GM12875 (cell line): ENCODE results near the gene CDK14.

Source experiments
- H3K4me3 ChIP-seq: one replicate; pipeline ENCODE4 v1.5.1; 2011; ENCODE audit warnings: low read depth, low read length, control low read depth
- TF ChIP-seq, protein P1 (sequence below): IDR thresholded peaks from 2 replicates; pipeline ENCODE4 v1.5.1; 2011; ENCODE audit warnings: low read depth, mild to moderate bottlenecking, control low read depth, inconsistent platforms, low read length, moderate library complexity, borderline replicate concordance; ENCODE audit not compliant: insufficient read depth

Gene CDK14

GRCh38 chr7:90951986-90952954 lies 356.1 kb downstream of the CDK14 start:
- TF ChIP-seq, protein P1, sequence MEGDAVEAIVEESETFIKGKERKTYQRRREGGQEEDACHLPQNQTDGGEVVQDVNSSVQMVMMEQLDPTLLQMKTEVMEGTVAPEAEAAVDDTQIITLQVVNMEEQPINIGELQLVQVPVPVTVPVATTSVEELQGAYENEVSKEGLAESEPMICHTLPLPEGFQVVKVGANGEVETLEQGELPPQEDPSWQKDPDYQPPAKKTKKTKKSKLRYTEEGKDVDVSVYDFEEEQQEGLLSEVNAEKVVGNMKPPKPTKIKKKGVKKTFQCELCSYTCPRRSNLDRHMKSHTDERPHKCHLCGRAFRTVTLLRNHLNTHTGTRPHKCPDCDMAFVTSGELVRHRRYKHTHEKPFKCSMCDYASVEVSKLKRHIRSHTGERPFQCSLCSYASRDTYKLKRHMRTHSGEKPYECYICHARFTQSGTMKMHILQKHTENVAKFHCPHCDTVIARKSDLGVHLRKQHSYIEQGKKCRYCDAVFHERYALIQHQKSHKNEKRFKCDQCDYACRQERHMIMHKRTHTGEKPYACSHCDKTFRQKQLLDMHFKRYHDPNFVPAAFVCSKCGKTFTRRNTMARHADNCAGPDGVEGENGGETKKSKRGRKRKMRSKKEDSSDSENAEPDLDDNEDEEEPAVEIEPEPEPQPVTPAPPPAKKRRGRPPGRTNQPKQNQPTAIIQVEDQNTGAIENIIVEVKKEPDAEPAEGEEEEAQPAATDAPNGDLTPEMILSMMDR, result no peak
- no peak overlapping the region for H3K4me3 ChIP-seq

GRCh38 chr7:90955641-90956207 lies 359.6 kb downstream of the CDK14 start:
- H3K4me3 ChIP-seq, result no peak overlapping the region
- TF ChIP-seq, protein P1, result no peak

- TF ChIP-seq, protein P1, result no peak
- no peak overlapping the region for H3K4me3 ChIP-seq
Measured at GRCh38 chr7:90957883-90958282, 361.8 kb downstream of the CDK14 start.

GRCh38 chr7:90958647-90959046 lies 362.5 kb downstream of the CDK14 start:
- H3K4me3 ChIP-seq, result no peak overlapping the region
- TF ChIP-seq, protein P1, result no peak

DNA sequence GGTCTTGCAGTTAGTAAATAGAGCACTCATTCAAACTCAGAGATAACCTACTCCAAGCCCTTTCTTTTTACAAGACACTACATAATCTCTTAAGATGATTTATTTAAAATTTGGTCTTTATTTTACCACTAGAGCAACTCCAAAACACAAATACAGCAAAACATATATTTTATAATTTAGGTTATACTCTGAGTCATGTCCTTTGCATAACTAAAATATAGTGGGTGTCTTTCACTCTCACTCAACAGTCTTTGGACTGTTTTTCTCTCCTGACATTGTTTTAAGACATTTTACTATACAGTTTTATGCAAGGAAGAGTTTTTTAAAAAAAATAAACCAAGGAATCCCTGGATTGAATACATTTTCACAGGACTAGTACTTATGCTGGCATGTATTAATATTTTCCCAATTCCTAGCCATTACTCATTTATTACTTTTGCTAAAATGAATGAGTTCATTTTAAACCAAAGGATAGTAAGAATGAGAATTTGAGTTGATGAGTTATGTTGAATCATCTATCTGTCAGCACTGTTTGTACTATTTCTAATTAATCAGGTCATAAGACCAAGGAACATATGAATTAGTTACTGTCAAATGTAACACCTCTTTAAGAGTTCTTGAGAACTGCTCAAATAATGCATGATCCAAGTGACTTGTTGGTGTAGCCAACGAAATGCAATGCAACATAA lies 365.1 kb downstream of the CDK14 start:
- H3K4me3 ChIP-seq, result no peak overlapping the region
- TF ChIP-seq, protein P1, result no peak

- TF ChIP-seq, protein P1, result no peak
Measured at GRCh38 chr7:90965211-90965610, 369.1 kb downstream of the CDK14 start.

GRCh38 chr7:90966346-90966745 lies 370.2 kb downstream of the CDK14 start:
- no peak overlapping the region for H3K4me3 ChIP-seq
- TF ChIP-seq, protein P1, result no peak

More at GRCh38 chr7:90965211-90965610, 369.1 kb downstream of the CDK14 start:
- no peak overlapping the region for H3K4me3 ChIP-seq
